A549 (cell line): ENCODE data around the gene NDUFB11.

Source experiments
- NFE2L2 ChIP-seq: fragments of 150-350 bp; conservative IDR thresholded peaks from 2 replicates; pipeline ENCODE4 v1.6.1; 2014; ENCODE audit warnings: low read length
- RAD21 ChIP-seq, 2 experiments: fragments of >200 bp in 1 of 2; sonication (Bioruptor Twin) in 1 of 2; formaldehyde crosslinking in 1 of 2; IDR thresholded peaks in 1 of 2; conservative IDR thresholded peaks in 1 of 2; 2 replicates in 1 of 2; 3 replicates in 1 of 2; pipeline ENCODE4 v1.6.1; 2012 to 2018; ENCODE audit warnings: inconsistent platforms in 1 of 2
- TF ChIP-seq, protein P1 (sequence below): fragments of >200 bp; sonication (Bioruptor Twin); formaldehyde crosslinking; IDR thresholded peaks from 3 replicates; pipeline ENCODE4 v1.5.1; 2016

DNA sequence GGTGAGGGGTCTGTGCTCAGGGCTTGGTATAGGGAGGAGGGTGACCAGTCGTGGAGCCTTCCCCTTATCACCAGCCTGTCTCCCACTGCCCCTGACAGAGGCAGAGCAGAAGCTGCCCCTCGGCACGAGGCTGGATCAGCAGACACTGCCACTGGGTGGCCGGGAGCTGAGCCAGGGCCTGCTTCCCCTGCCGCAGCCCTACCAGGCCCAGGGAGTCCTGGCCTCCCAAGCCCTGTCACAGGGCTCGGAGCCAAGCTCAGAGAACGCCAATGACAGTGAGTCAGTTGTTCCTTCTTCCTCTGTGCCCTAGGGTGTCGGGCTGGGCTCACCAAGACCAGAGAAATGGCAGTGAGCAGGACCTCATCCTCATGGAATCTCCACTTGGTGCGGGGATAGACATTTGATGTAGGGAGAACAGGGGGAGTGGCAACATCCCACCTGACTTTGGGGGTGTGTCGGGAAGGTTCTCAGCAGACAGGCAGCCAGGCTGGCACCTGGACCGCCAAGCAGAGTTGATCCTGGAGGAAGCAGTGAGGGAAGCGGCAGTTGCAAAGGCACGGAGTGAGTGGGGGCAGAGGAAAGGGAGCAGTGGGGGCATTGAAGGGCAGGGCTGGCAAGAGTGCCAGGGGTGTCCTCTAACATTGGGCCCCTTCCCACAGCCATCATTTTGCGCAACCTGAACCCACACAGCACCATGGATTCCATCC is 34.9 kb upstream of the NDUFB11 start:
- TF ChIP-seq NFE2L2 (no peak), RAD21 (conservative IDR thresholded peaks at IDR 0.05 in 1 of 2, IDR thresholded peaks at IDR 0.05 in 1 of 2) (no peak)
- TF ChIP-seq, protein P1, sequence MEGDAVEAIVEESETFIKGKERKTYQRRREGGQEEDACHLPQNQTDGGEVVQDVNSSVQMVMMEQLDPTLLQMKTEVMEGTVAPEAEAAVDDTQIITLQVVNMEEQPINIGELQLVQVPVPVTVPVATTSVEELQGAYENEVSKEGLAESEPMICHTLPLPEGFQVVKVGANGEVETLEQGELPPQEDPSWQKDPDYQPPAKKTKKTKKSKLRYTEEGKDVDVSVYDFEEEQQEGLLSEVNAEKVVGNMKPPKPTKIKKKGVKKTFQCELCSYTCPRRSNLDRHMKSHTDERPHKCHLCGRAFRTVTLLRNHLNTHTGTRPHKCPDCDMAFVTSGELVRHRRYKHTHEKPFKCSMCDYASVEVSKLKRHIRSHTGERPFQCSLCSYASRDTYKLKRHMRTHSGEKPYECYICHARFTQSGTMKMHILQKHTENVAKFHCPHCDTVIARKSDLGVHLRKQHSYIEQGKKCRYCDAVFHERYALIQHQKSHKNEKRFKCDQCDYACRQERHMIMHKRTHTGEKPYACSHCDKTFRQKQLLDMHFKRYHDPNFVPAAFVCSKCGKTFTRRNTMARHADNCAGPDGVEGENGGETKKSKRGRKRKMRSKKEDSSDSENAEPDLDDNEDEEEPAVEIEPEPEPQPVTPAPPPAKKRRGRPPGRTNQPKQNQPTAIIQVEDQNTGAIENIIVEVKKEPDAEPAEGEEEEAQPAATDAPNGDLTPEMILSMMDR: no peak
